HEK293T (cell line): Measurements from ENCODE around the gene CAD.

Experiments used
- BHLHE40 ChIP-seq: fragments of 450-650 bp; IDR thresholded peaks from 2 replicates; pipeline ENCODE4 v1.6.1; 2016; ENCODE audit warnings: mild to moderate bottlenecking, moderate library complexity, borderline replicate concordance
- FOXA1 ChIP-seq: fragments of 450-650 bp; IDR thresholded peaks from 2 replicates; pipeline ENCODE4 v1.6.1; 2016; ENCODE audit warnings: mild to moderate bottlenecking
- HDGF ChIP-seq: fragments of 450-650 bp; IDR thresholded peaks from 2 replicates; pipeline ENCODE4 v1.6.1; 2017; ENCODE audit warnings: antibody characterized with exemption, borderline replicate concordance
- L3MBTL2 ChIP-seq: fragments of 450-650 bp; conservative IDR thresholded peaks from 2 replicates; pipeline ENCODE4 v1.6.1; 2016; ENCODE audit warnings: mild to moderate bottlenecking
- LEF1 ChIP-seq: fragments of 450-650 bp; IDR thresholded peaks from 2 replicates; pipeline ENCODE4 v1.6.1; 2017; ENCODE audit warnings: mild to moderate bottlenecking, borderline replicate concordance
- TF ChIP-seq, protein P1 (sequence below): fragments of 450-650 bp; IDR thresholded peaks from 2 replicates; pipeline ENCODE4 v1.6.1; 2016

DNA sequence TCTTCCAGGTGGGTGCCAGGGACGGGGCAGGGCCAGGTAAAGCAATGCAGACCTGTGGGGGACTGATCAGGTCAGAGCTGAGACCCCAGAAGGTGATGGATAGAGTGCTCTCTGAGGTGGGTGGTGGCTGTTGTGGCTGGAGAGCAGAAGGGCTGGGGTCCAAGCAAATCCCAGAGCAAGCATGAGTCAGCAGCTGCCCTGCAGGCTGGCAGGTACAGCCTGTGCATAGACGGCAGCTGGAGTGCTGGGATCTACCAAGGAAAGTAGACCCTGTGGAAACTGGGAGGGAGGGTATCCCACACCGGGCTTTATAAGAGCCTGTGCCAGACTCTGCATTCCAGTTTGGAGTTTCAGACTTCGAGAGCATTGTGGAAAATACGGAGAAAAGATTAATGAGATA, 65.7 kb downstream of the CAD start:
- TF ChIP-seq LEF1 (no peak), FOXA1 (no peak), HDGF (no peak), BHLHE40 (no peak), L3MBTL2 (no peak)
- TF ChIP-seq, protein P1, sequence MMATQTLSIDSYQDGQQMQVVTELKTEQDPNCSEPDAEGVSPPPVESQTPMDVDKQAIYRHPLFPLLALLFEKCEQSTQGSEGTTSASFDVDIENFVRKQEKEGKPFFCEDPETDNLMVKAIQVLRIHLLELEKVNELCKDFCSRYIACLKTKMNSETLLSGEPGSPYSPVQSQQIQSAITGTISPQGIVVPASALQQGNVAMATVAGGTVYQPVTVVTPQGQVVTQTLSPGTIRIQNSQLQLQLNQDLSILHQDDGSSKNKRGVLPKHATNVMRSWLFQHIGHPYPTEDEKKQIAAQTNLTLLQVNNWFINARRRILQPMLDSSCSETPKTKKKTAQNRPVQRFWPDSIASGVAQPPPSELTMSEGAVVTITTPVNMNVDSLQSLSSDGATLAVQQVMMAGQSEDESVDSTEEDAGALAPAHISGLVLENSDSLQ = no peak
